Cardiac muscle cell (in vitro differentiated cells and primary cell): Measurements from ENCODE around the gene CCL3. TPM values are rescaled to one million over a fixed set of nuclear protein-coding genes. Genes with fewer than 3 reads are reported as not detected.
A peak's percentile ranks its signal among the peaks of the same experiment; 100 is the strongest.

Experiments
- DNase-seq, 2 donors: peaks; one replicate each; pipeline versions ENCODE4 v3.0.0 to v3.0.0-alpha.2; 2010 to 2017; ENCODE audit warnings: low read depth in 1 of 2, low spot score in 1 of 2
- H3K27ac ChIP-seq: fragments of 200-600 bp; sonication (generic); 2 replicates; pipeline ENCODE4 v1.5.1; 2016
- H3K27me3 ChIP-seq: fragments of 200-600 bp; sonication (generic); 2 replicates; pipeline ENCODE4 v1.6.0; 2016; ENCODE audit warnings: control low read depth
- H3K36me3 ChIP-seq: fragments of 200-600 bp; sonication (generic); 2 replicates; pipeline ENCODE4 v1.5.1; 2016; ENCODE audit warnings: control low read depth
- H3K4me1 ChIP-seq: fragments of 200-600 bp; sonication (generic); 2 replicates; pipeline ENCODE4 v1.8.1; 2017; ENCODE audit warnings: low read depth, mild to moderate bottlenecking, mixed run types
- H3K4me3 ChIP-seq: fragments of 200-600 bp; sonication (generic); 2 replicates; pipeline ENCODE4 v1.5.1; 2016; ENCODE audit warnings: mild to moderate bottlenecking
- H3K9me3 ChIP-seq: fragments of 200-600 bp; sonication (generic); 2 replicates; pipeline ENCODE4 v1.5.1; 2017; ENCODE audit warnings: low read depth, mild to moderate bottlenecking, control low read depth
- CTCF ChIP-seq: IDR thresholded peaks from 2 replicates; pipeline ENCODE4 v1.5.1; 2012; ENCODE audit warnings: low read depth, mild to moderate bottlenecking, low read length
- polyA plus RNA-seq: library from polyadenylated mRNA; unstranded; fragments of >200 nt; fragmentation: Nextera tagmentation; extraction: Ambion mirVana; gene quantifications from 2 replicates; pipeline ENCODE4 v1.2.1, GENCODE V29; 2016
- total RNA-seq: library from RNA; depleted of rRNA; stranded (reverse); fragments of >200 nt; gene quantifications from 2 replicates; pipeline ENCODE4 v1.2.3, GENCODE V29; 2016

Gene CCL3
- not detected in 2 replicates for total RNA-seq
- polyA plus RNA-seq: not detected in 2 replicates

GRCh38 chr17:36089888-36090836 is at the start of gene CCL3:
TSS of gene CCL3 (minus strand) at chr17:36090143. CDS start at chr17:36090058, 85 bp downstream.
- TF ChIP-seq CTCF: no peak
- Histone ChIP-seq H3K9me3 (no peaks in the 10 kb centered on the region), H3K27ac (no peak within 1 kb of the TSS), H3K4me3 (no peak within 1 kb of the TSS), H3K27me3 (peaks cover 3% of the 10 kb centered on the region), H3K4me1 (no peaks in the 10 kb centered on the region), H3K36me3 (no peaks in the 10 kb centered on the region)
- no peak for DNase-seq

- Histone ChIP-seq H3K27ac (no peak overlapping the region), H3K4me1 (peaks cover 17% of the 10 kb centered on the region), H3K27me3 (peaks cover 17% of the 10 kb centered on the region), H3K36me3 (no peaks in the 10 kb centered on the region), H3K4me3 (no peak overlapping the region), H3K9me3 (no peaks in the 10 kb centered on the region)
- TF ChIP-seq CTCF: no peak
- no peak for DNase-seq
Measured at GRCh38 chr17:36136439-36136838, 46.5 kb upstream of the CCL3 start.

- no peaks in the 10 kb centered on the region for H3K36me3 ChIP-seq
- H3K4me3 ChIP-seq: no peak overlapping the region
- no peak overlapping the region for H3K27ac ChIP-seq
- H3K4me1 ChIP-seq: peaks cover 17% of the 10 kb centered on the region
- H3K27me3 ChIP-seq: peaks cover 13% of the 10 kb centered on the region
- no peak for TF ChIP-seq CTCF
- no peak for DNase-seq
- no peaks in the 10 kb centered on the region for H3K9me3 ChIP-seq
Measured at GRCh38 chr17:36136036-36136435, 46.1 kb upstream of the CCL3 start.

GRCh38 chr17:36135465-36135864 is 45.5 kb upstream of the CCL3 start:
- no peak for TF ChIP-seq CTCF
- Histone ChIP-seq H3K27ac (no peak overlapping the region), H3K36me3 (no peaks in the 10 kb centered on the region)

GRCh38 chr17:36133602-36134236 is 43.8 kb upstream of the CCL3 start:
- no peak overlapping the region for H3K27ac ChIP-seq
- H3K36me3 ChIP-seq: no peaks in the 10 kb centered on the region
- DNase-seq: peak in 1 of 2 donors; percentile 60
- TF ChIP-seq CTCF: no peak
- peaks cover 16% of the 10 kb centered on the region for H3K27me3 ChIP-seq
- H3K9me3 ChIP-seq: no peaks in the 10 kb centered on the region
- H3K4me3 ChIP-seq: no peak overlapping the region
- peaks cover 24% of the 10 kb centered on the region for H3K4me1 ChIP-seq

More at GRCh38 chr17:36135465-36135864, 45.5 kb upstream of the CCL3 start:
- Histone ChIP-seq H3K9me3 (no peaks in the 10 kb centered on the region), H3K4me1 (peaks cover 19% of the 10 kb centered on the region), H3K4me3 (no peak overlapping the region), H3K27me3 (peaks cover 11% of the 10 kb centered on the region)
- DNase-seq: no peak
